Spleen (tissue), 13 donors: ENCODE results near the gene SPACA5. TPM values are rescaled to one million over a fixed set of nuclear protein-coding genes. Genes with fewer than 3 reads are reported as not detected.
"Not testable (repeated sequence)": the region's sequence is repeated elsewhere in the genome, so short reads cannot be mapped to it uniquely, and the experiment has no call there.

ENCODE experiments used
- DNase-seq: peaks from one replicate; pipeline ENCODE4 v3.0.0-alpha.2; 2020
- H3K27ac ChIP-seq, 8 donors: fragments of 200-600 bp; sonication (generic) in 7 of 8; 1 replicate in 4 of 8; 2 replicates in 4 of 8; pipeline versions ENCODE4 v1.5.0 to v1.8.0; 2016 to 2021; ENCODE audit warnings: inconsistent platforms in 4 of 8, mild to moderate bottlenecking in 4 of 8, moderate library complexity in 1 of 8
- H3K27me3 ChIP-seq, 7 donors: fragments of 200-600 bp; sonication (generic) in 6 of 7; replicated peaks in 1 of 7; 1 replicate in 4 of 7; 2 replicates in 3 of 7; pipeline versions ENCODE4 v1.5.0 to v1.8.0; 2016 to 2021; ENCODE audit warnings: inconsistent platforms in 3 of 7, mild to moderate bottlenecking in 1 of 7
- H3K36me3 ChIP-seq, 6 donors: fragments of 200-600 bp; sonication (generic) in 5 of 6; 1 replicate in 4 of 6; 2 replicates in 2 of 6; pipeline versions ENCODE4 v1.5.0 to v1.8.0; 2016 to 2021; ENCODE audit warnings: inconsistent platforms in 2 of 6
- H3K4me1 ChIP-seq, 6 donors: fragments of 200-600 bp; sonication (generic) in 5 of 6; 1 replicate in 3 of 6; 2 replicates in 3 of 6; pipeline versions ENCODE4 v1.5.0 to v1.8.0; 2016 to 2021; ENCODE audit warnings: inconsistent platforms in 3 of 6
- H3K4me3 ChIP-seq, 8 donors: fragments of 200-600 bp; sonication (generic) in 7 of 8; 1 replicate in 4 of 8; 2 replicates in 4 of 8; pipeline versions ENCODE4 v1.5.0 to v1.8.0; 2016 to 2021; ENCODE audit warnings: inconsistent platforms in 4 of 8, mild to moderate bottlenecking in 4 of 8, moderate library complexity in 2 of 8
- H3K9me3 ChIP-seq, 8 donors: fragments of 200-600 bp; sonication (generic) in 7 of 8; 1 replicate in 4 of 8; 2 replicates in 4 of 8; pipeline versions ENCODE4 v1.5.0 to v1.8.0; 2016 to 2021; ENCODE audit warnings: inconsistent platforms in 4 of 8
- CTCF ChIP-seq, 11 experiments: fragments of 200-600 bp in 7 of 11; fragments of 450-650 bp in 4 of 11; sonication (generic) in 4 of 11; IDR thresholded peaks in 8 of 11; conservative IDR thresholded peaks in 3 of 11; 1 replicate in 7 of 11; 2 replicates in 4 of 11; pipeline versions ENCODE4 v1.4.0 to v1.8.0; 2016 to 2021; ENCODE audit warnings: antibody characterized with exemption in 11 of 11, inconsistent platforms in 4 of 11, mild to moderate bottlenecking in 1 of 11
- POLR2A ChIP-seq, 3 donors: fragments of 450-650 bp; IDR thresholded peaks; one replicate each; pipeline ENCODE4 v1.5.1; 2017; ENCODE audit warnings: antibody characterized with exemption in 3 of 3, mild to moderate bottlenecking in 1 of 3
- POLR2AphosphoS5 ChIP-seq, 3 donors: sonication (generic); formaldehyde crosslinking; IDR thresholded peaks; one replicate each; pipeline ENCODE4 v1.5.1; 2017; ENCODE audit warnings: antibody characterized with exemption in 3 of 3
- WGBS, 5 donors: extraction: QIAGEN DNeasy Blood & Tissue Kit in 3 of 5; methylation state at CpG; one replicate each; pipeline versions ENCODE4 v1.1.5 to v1.1.7; 2013 to 2018; 5-methylcytosine and 5-hydroxymethylcytosine counted together
- intact Hi-C: fragments of 100-400 bp; cut with DNase I; formaldehyde crosslinking; loops from one replicate; pipeline ENCODE4 v1.15.0; 2023; ENCODE audit warnings: low total_unique reads
- long read RNA-seq, 2 donors: transcript quantifications; one replicate each; lab custom pipeline, GENCODE V29; 2026
- polyA plus RNA-seq, 3 donors: library from polyadenylated mRNA; stranded (reverse); fragments of 200-250 nt; gene quantifications; one replicate each; pipeline ENCODE4 v1.2.1, GENCODE V29; 2013
- total RNA-seq, 7 donors: library from RNA; depleted of rRNA in 3 of 7; stranded (reverse); fragments of >200 nt in 3 of 7; fragmentation: NEBNext Ultra II Directional in 4 of 7; extraction: Animal tissue kit (Norgen Biotek cat#: 25700) in 4 of 7; gene quantifications; one replicate each; pipeline versions ENCODE4 v1.1.0 to v1.2.1, GENCODE V29; 2016 to 2021
- donor health status: healthy with polysubstance abuse.
- donor health status: DM: no; HTN: no; CAD: no; lungs with moderate emphysema.
- donor health status: DM: no; HTN: no; CAD: no.
- donor health status: Bipolar disorder and iron deficiency.
- donor health status: healthy.
- donor health status: DM: no; HTN: no; CAD: no.
- donor health status: DM: yes; HTN: yes; CAD: no.

SPACA5 gene
- not detected for total RNA-seq
- under 1 TPM in 1 of 3 donors, not detected in 2; 0.12 TPM for polyA plus RNA-seq
- long read RNA-seq, donor 1: 0 reads
- long read RNA-seq, donor 2: 0 reads

DNA sequence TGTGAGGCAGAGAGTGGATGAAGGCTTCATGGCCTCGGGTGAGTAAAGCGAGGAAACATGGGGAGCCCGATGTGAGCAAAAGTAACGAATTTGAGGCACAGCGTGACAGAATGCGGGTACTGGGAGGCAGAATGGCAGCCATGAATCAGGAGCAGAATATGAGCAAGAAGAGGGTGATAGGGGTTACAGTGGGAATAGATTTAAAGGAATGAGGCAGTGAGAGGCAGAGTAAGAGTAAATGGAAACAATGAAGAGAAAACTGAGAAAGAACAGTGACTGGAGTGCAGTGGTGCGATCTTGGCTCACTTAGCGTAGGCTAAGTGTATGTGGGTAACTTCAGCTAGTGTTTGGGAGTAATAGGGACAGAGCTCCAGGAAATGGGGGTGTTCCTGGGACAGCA lies at the start of gene SPACA5:
TSS of gene SPACA5 (plus strand) at position 301 of the 400 bp plus-strand sequence. CDS start 815 bp downstream, outside the sequence.
- H3K4me3 ChIP-seq, intact Hi-C loops, H3K27ac ChIP-seq, H3K36me3 ChIP-seq, DNase-seq, H3K9me3 ChIP-seq, H3K27me3 ChIP-seq: not testable (repeated sequence)
- peaks cover 0 to 16% (median 13%) of the 10 kb centered on the region in 6 donors for H3K4me1 ChIP-seq
- WGBS, 5 donors: 73% methylated on average over 2 of the region's 8 CpGs; no CpG with 5 or more reads in 4 of the 5 donors

DNA sequence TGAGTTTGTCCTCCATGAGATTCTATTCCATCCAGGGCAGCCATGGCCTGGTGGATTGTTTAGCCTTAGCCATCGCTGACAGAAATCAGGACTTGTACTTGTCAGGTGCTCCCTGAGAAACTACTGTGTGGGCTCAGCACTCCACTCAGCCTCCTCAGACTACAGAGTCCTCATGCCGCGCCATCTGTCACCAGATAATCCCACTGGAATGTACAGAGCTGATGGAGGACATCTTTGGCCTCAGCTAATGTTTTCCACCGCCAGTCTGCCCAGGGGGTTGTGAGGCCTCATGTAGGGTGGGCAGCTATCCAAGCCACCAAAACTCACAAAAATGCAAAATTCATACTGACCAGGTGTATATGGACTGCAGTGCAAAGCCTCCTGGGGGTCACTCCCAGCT lies 48.6 kb upstream of the SPACA5 start:
- H3K9me3 ChIP-seq, H3K36me3 ChIP-seq, H3K4me1 ChIP-seq, H3K27ac ChIP-seq, intact Hi-C loops, DNase-seq, H3K4me3 ChIP-seq, H3K27me3 ChIP-seq: not testable (repeated sequence)
- 85 to 93% (median 89%) methylated on average over 3 to 4 of the region's 4 CpGs; no CpG with 5 or more reads in 1 of the 5 donors for WGBS, 5 donors

DNA sequence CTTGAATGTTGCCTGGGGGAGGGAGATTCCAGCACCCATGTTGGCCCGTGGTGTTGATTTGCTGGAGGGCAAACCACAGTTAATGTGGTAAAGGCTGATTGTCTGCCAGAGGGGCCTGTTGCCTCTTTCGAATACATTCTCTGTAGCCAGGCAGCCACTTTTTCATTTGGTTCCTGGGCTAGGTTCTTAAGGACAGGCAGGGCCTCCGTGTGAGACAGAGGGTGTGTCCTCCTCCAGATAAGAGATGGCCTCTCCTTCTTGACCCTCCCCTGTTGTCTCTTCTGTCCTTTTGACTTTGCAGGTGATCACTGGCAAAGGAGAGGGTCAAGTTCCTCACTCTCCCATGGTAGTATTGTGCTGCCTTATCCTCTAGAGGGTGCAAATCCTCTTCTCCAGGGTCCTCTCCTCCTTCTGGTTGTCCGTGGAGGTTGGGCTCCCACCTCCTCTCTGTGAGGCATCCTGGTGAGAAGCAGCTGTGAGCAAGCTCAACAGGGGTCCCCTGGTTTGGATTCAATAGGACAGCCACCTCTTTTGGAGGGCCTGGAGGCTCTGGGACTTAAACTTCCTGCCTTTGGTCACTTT lies 47.9 kb upstream of the SPACA5 start:
- DNase-seq: no peak
- Histone ChIP-seq H3K27ac (no peak overlapping the region), H3K4me1 (no peaks in the 10 kb centered on the region), H3K27me3 (no peaks in the 10 kb centered on the region), H3K9me3 (peaks cover 0 to 7% (median 0%) of the 10 kb centered on the region in 8 donors), H3K4me3 (no peak overlapping the region), H3K36me3 (no peaks in the 10 kb centered on the region)
- intact Hi-C loops: no loop called here
- 20 to 40% (median 36%) methylated on average over 2 to 4 of the region's 4 CpGs for WGBS, 5 donors
- TF ChIP-seq CTCF (IDR thresholded peaks at IDR 0.05 in 8 of 11, conservative IDR thresholded peaks at IDR 0.05 in 3 of 11) (peak in 5 of 11 experiments; percentile 15 to 34 (median 27)), POLR2A (IDR thresholded peaks at IDR 0.05) (no peak)

- DNase-seq: no peak
- intact Hi-C loops: no loop called here
These were observed 46.4 kb upstream of the SPACA5 start for GRCh38 chrX:47960406-47960805.

DNA sequence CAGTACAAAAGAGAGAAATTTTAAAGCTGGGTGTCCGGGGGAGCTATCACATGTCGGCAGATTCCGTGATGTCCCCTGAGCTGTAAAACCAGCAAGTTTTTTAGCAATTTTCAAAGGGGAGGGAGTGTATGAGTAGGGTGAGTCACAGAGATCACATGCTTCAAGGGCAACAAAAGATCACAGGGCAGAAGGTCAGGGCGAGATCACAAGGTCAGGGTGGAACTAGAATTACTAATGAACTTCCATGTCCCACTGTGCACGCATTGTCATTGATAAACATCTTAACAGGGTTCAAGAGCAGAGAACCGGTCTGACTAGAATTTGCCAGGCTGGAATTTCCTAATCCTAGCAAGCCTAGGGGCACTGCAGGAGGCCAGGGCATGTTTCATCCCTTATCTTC lies 45.0 kb upstream of the SPACA5 start:
- H3K27ac ChIP-seq, DNase-seq, intact Hi-C loops, H3K36me3 ChIP-seq, H3K4me1 ChIP-seq, H3K4me3 ChIP-seq, H3K27me3 ChIP-seq: not testable (repeated sequence)
- WGBS, 5 donors: 78 to 95% (median 86%) methylated on average over 5 to 6 of the region's 6 CpGs
- H3K9me3 ChIP-seq: peaks cover 0 to 24% (median 2%) of the 10 kb centered on the region in 8 donors

More at GRCh38 chrX:47960406-47960805, 46.4 kb upstream of the SPACA5 start:
- no peak overlapping the region for H3K4me3 ChIP-seq
- no peak for TF ChIP-seq CTCF (IDR thresholded peaks at IDR 0.05 in 8 of 11, conservative IDR thresholded peaks at IDR 0.05 in 3 of 11)
- TF ChIP-seq POLR2AphosphoS5 (IDR thresholded peaks at IDR 0.05): no peak
- peaks cover 0 to 15% (median 0%) of the 10 kb centered on the region in 8 donors for H3K9me3 ChIP-seq
- H3K36me3 ChIP-seq: no peaks in the 10 kb centered on the region
- 57 to 81% (median 63%) methylated on average over 1 to 2 of the region's 2 CpGs for WGBS, 5 donors
- no peak overlapping the region for H3K27ac ChIP-seq
- H3K27me3 ChIP-seq: no peaks in the 10 kb centered on the region
- H3K4me1 ChIP-seq: no peaks in the 10 kb centered on the region

DNA sequence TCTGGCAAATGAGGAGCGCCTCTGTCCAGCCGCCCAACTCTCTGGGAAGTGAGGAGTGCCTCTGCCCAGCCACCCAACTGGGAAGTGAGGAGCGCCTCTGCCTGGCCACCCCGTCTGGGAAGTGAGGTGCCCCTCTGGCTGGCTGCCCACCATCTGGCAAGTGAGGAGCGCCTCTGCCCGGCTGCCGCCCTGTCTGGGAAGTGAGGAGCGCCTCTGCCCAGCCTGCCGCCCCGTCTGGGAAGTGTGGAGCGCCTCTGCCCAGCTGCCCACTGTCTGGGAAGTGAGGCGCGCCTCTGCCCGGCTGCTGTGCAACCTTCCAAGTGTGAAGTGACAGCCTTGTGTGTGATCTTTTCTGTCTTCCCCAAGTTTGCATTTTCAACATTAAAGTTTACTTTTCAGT lies 41.3 kb upstream of the SPACA5 start:
- intact Hi-C loops, H3K4me3 ChIP-seq, DNase-seq, H3K36me3 ChIP-seq, H3K4me1 ChIP-seq, H3K27me3 ChIP-seq, H3K27ac ChIP-seq: not testable (repeated sequence)
- peaks cover 0 to 56% (median 6%) of the 10 kb centered on the region in 8 donors for H3K9me3 ChIP-seq
- WGBS, 5 donors: 76 to 97% (median 95%) methylated on average over 7 to 14 of the region's 14 CpGs
